ENCODE results near the gene INTS15. TPM values are rescaled to one million over a fixed set of nuclear protein-coding genes. Genes with fewer than 3 reads are reported as not detected.

Gene INTS15
- 42.5 and 45.1 TPM in 2 replicates for total RNA-seq

GRCh38 chr7:6589829-6590644 is at the start of gene INTS15:
Gene INTS15, plus strand, starts transcription at chr7:6590021. Its CDS starts 263 bp downstream, at chr7:6590284.
- Mint-ChIP-seq H3K4me1 (peaks cover 19% of the 10 kb centered on the region), H3K27me3 (no peaks in the 10 kb centered on the region), H3K9me3 (no peaks in the 10 kb centered on the region), H3K4me3 (peak within 1 kb of the TSS; percentile 98), H3K27ac (peak within 1 kb of the TSS; percentile 94), H3K36me3 (ENCODE audit: low read depth) (peaks cover 38% of the 10 kb centered on the region)
- intact Hi-C loops (cut with micrococcal nuclease) = loop anchor here (1.0 to 10.0 kb wide), 4 partner anchors 13 to 265 kb away; partner anchors contain the start of genes ZDHHC4, ZNF12 and ZNF316
- DNase-seq = peak; percentile 96

- peaks cover 7% of the 10 kb centered on the region for H3K4me1 Mint-ChIP-seq
- no peak overlapping the region for H3K4me3 Mint-ChIP-seq
- no peak overlapping the region for H3K27ac Mint-ChIP-seq
- no peaks in the 10 kb centered on the region for H3K9me3 Mint-ChIP-seq
- H3K36me3 Mint-ChIP-seq (ENCODE audit: low read depth) = no peaks in the 10 kb centered on the region
- H3K27me3 Mint-ChIP-seq = peaks cover 12% of the 10 kb centered on the region
- no peak for DNase-seq
- intact Hi-C loops (cut with micrococcal nuclease) = no loop called here
Measured at GRCh38 chr7:6542368-6542767, 47.5 kb upstream of the INTS15 start.

- DNase-seq = no peak
- Mint-ChIP-seq H3K36me3 (ENCODE audit: low read depth) (no peaks in the 10 kb centered on the region), H3K9me3 (no peaks in the 10 kb centered on the region), H3K4me3 (no peak overlapping the region), H3K27me3 (no peaks in the 10 kb centered on the region), H3K27ac (no peak overlapping the region), H3K4me1 (peaks cover 7% of the 10 kb centered on the region)
- intact Hi-C loops (cut with micrococcal nuclease) = no loop called here
Measured at GRCh38 chr7:6545398-6546126, 44.3 kb upstream of the INTS15 start.

GRCh38 chr7:6546498-6547251 is 43.1 kb upstream of the INTS15 start:
- Mint-ChIP-seq H3K4me3 (no peak overlapping the region), H3K27ac (no peak overlapping the region), H3K4me1 (peaks cover 7% of the 10 kb centered on the region), H3K36me3 (ENCODE audit: low read depth) (no peaks in the 10 kb centered on the region), H3K27me3 (no peaks in the 10 kb centered on the region), H3K9me3 (no peaks in the 10 kb centered on the region)
- intact Hi-C loops (cut with micrococcal nuclease) = no loop called here
- no peak for DNase-seq

GRCh38 chr7:6547400-6547799 is 42.4 kb upstream of the INTS15 start:
- Mint-ChIP-seq H3K9me3 (no peaks in the 10 kb centered on the region), H3K4me3 (no peak overlapping the region), H3K27ac (no peak overlapping the region), H3K4me1 (peaks cover 7% of the 10 kb centered on the region), H3K36me3 (ENCODE audit: low read depth) (no peaks in the 10 kb centered on the region), H3K27me3 (no peaks in the 10 kb centered on the region)
- intact Hi-C loops (cut with micrococcal nuclease) = no loop called here
- DNase-seq = no peak

GRCh38 chr7:6551016-6551511 is 38.8 kb upstream of the INTS15 start, which contains the start of gene GRID2IP:
Gene GRID2IP, minus strand, starts transcription at chr7:6551461. Its CDS starts 25 bp downstream, at chr7:6551436.
- DNase-seq = no peak
- Mint-ChIP-seq H3K27ac (no peak within 1 kb of the TSS), H3K4me3 (no peak within 1 kb of the TSS), H3K9me3 (no peaks in the 10 kb centered on the region), H3K36me3 (ENCODE audit: low read depth) (no peaks in the 10 kb centered on the region), H3K27me3 (no peaks in the 10 kb centered on the region), H3K4me1 (peaks cover 8% of the 10 kb centered on the region)
- intact Hi-C loops (cut with micrococcal nuclease) = no loop called here

GRCh38 chr7:6553448-6554044 is 36.3 kb upstream of the INTS15 start:
- no peak for DNase-seq
- Mint-ChIP-seq H3K27me3 (no peaks in the 10 kb centered on the region), H3K36me3 (ENCODE audit: low read depth) (no peaks in the 10 kb centered on the region), H3K4me1 (peaks cover 6% of the 10 kb centered on the region), H3K4me3 (no peak overlapping the region), H3K27ac (no peak overlapping the region), H3K9me3 (no peaks in the 10 kb centered on the region)
- intact Hi-C loops (cut with micrococcal nuclease) = no loop called here

- Mint-ChIP-seq H3K9me3 (no peaks in the 10 kb centered on the region), H3K4me3 (peak overlapping the region; percentile 55), H3K27me3 (peaks cover 4% of the 10 kb centered on the region), H3K4me1 (peaks cover 6% of the 10 kb centered on the region), H3K36me3 (ENCODE audit: low read depth) (no peaks in the 10 kb centered on the region), H3K27ac (peak overlapping the region; percentile 89)
- intact Hi-C loops (cut with micrococcal nuclease) = no loop called here
- peak; percentile 63 for DNase-seq
Measured at GRCh38 chr7:6554848-6555247, 35.0 kb upstream of the INTS15 start.

- H3K36me3 Mint-ChIP-seq (ENCODE audit: low read depth) = no peaks in the 10 kb centered on the region
- no peaks in the 10 kb centered on the region for H3K9me3 Mint-ChIP-seq
- no peak overlapping the region for H3K27ac Mint-ChIP-seq
- peaks cover 5% of the 10 kb centered on the region for H3K27me3 Mint-ChIP-seq
- H3K4me1 Mint-ChIP-seq = peaks cover 6% of the 10 kb centered on the region
- H3K4me3 Mint-ChIP-seq = no peak overlapping the region
- intact Hi-C loops (cut with micrococcal nuclease) = no loop called here
- no peak for DNase-seq
Measured at GRCh38 chr7:6556196-6556595, 33.6 kb upstream of the INTS15 start.

GRCh38 chr7:6558837-6559236 is 31.0 kb upstream of the INTS15 start:
- Mint-ChIP-seq H3K36me3 (ENCODE audit: low read depth) (no peaks in the 10 kb centered on the region), H3K27ac (no peak overlapping the region), H3K4me1 (peaks cover 6% of the 10 kb centered on the region), H3K27me3 (peaks cover 5% of the 10 kb centered on the region), H3K4me3 (no peak overlapping the region), H3K9me3 (no peaks in the 10 kb centered on the region)
- DNase-seq = peak; percentile 73
- intact Hi-C loops (cut with micrococcal nuclease) = loop anchor here (2.0 kb wide), 1 partner anchor 42 kb away; no protein-coding TSS in a partner anchor

GRCh38 chr7:6559896-6560295 is 29.9 kb upstream of the INTS15 start:
- H3K4me1 Mint-ChIP-seq = peaks cover 2% of the 10 kb centered on the region
- H3K36me3 Mint-ChIP-seq (ENCODE audit: low read depth) = no peaks in the 10 kb centered on the region
- H3K4me3 Mint-ChIP-seq = no peak overlapping the region
- peaks cover 5% of the 10 kb centered on the region for H3K27me3 Mint-ChIP-seq
- DNase-seq = no peak
- intact Hi-C loops (cut with micrococcal nuclease) = loop anchor here (2.0 kb wide), 1 partner anchor 43 kb away; no protein-coding TSS in a partner anchor
- H3K27ac Mint-ChIP-seq = no peak overlapping the region
- no peaks in the 10 kb centered on the region for H3K9me3 Mint-ChIP-seq

- DNase-seq = no peak
- Mint-ChIP-seq H3K4me1 (no peaks in the 10 kb centered on the region), H3K4me3 (no peak overlapping the region), H3K27ac (no peak overlapping the region), H3K27me3 (peaks cover 5% of the 10 kb centered on the region), H3K36me3 (ENCODE audit: low read depth) (no peaks in the 10 kb centered on the region), H3K9me3 (no peaks in the 10 kb centered on the region)
- intact Hi-C loops (cut with micrococcal nuclease) = no loop called here
Measured at GRCh38 chr7:6562106-6562505, 27.7 kb upstream of the INTS15 start.
